ENCODE data around the gene CLCN3.

GRCh38 chr4:169583563-169583962, 36.8 kb upstream of the CLCN3 start:
- TF ChIP-seq POLR2A (IDR thresholded peaks at IDR 0.05) = no peak
- no peak for TF ChIP-seq CTCF (IDR thresholded peaks at IDR 0.05)
